ENCODE data around the gene AUNIP. TPM values are rescaled to one million over a fixed set of nuclear protein-coding genes. Genes with fewer than 3 reads are reported as not detected.
"Not testable (repeated sequence)": the region's sequence is repeated elsewhere in the genome, so short reads cannot be mapped to it uniquely, and the experiment has no call there.

The AUNIP gene
- polyA plus RNA-seq, 1 experiment = 1.4 TPM

- CTCF ChIA-PET = interaction anchor here (0.8 kb wide), 1 partner anchor 8 kb away, joined by 3 read pairs; no protein-coding TSS in a partner anchor
- Histone ChIP-seq H3K27me3 (ENCODE audit: control insufficient read depth, insufficient read depth, low read length) (no peaks in the 10 kb centered on the region), H3K4me3 (ENCODE audit: low read depth, low read length) (no peak overlapping the region), H3K36me3 (ENCODE audit: control insufficient read depth, insufficient read depth, low read length) (no peaks in the 10 kb centered on the region)
- POLR2A ChIA-PET = no interaction called here
- no peak for DNase-seq (ENCODE audit: low read depth)
- no peak for TF ChIP-seq CTCF (IDR thresholded peaks at IDR 0.05; ENCODE audit: insufficient read depth, low read depth, low read length)
Observed at GRCh38 chr1:25847929-25848328, 11.3 kb downstream of the AUNIP start.

GRCh38 chr1:25845664-25846063 is 13.6 kb downstream of the AUNIP start:
- ChIA-PET POLR2A (interaction anchor here (0.6 kb wide), 1 partner anchor 24 kb away, joined by 4 read pairs; no protein-coding TSS in a partner anchor), CTCF (interaction anchor here (1.0 to 1.8 kb wide), 4 partner anchors 9 to 152 kb away, joined by 3 to 5 read pairs (median 4); partner anchors contain the start of gene PAFAH2)
- H3K36me3 ChIP-seq (ENCODE audit: control insufficient read depth, insufficient read depth, low read length) = no peaks in the 10 kb centered on the region
- no peak overlapping the region for H3K4me3 ChIP-seq (ENCODE audit: low read depth, low read length)
- TF ChIP-seq CTCF (IDR thresholded peaks at IDR 0.05; ENCODE audit: insufficient read depth, low read depth, low read length) = no peak
- no peaks in the 10 kb centered on the region for H3K27me3 ChIP-seq (ENCODE audit: control insufficient read depth, insufficient read depth, low read length)
- no peak for DNase-seq (ENCODE audit: low read depth)

DNA sequence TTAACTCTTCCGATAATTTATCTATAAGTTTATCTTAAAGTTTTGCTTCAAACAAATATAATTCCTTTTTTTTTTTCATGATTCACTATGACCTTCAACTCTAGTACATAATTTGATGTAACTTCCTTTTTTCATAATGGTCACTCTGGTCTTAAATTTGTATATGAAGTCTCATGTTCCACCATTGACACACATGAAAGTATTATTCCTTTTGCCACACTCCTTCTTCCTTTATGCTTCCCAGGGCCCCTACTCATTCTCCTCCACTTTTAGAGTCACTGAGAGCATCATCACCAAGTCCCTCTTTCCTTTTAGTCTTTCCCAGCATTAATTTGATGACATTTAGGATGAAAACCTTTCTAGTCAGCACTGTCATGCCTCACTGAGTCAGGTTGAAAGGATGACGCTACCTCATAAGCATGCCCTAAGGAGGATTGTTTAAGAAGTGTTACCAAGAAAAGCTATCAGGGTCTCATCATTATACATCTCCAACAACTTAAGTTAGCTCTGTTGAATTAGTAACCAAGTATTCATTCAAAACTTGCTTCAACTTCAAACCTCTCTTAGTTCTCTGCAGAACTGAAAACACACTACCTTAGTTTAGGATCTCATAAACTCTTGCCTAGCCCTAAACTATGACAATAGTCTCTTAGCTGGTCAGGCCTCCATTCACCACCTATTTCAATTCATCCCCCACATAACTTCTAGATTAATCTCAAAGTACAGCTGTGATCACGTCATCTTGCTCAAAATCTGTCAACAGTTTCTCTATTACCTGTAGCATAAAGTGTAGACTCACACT is 14.5 kb downstream of the AUNIP start:
- ChIA-PET POLR2A (no interaction called here), CTCF (interaction anchor here (1.0 to 1.8 kb wide), 4 partner anchors 8 to 153 kb away, joined by 3 to 5 read pairs (median 4); partner anchors contain the start of gene PAFAH2)
- no peak for TF ChIP-seq CTCF (IDR thresholded peaks at IDR 0.05; ENCODE audit: insufficient read depth, low read depth, low read length)
- Histone ChIP-seq H3K27me3 (ENCODE audit: control insufficient read depth, insufficient read depth, low read length) (no peaks in the 10 kb centered on the region), H3K36me3 (ENCODE audit: control insufficient read depth, insufficient read depth, low read length) (no peaks in the 10 kb centered on the region), H3K4me3 (ENCODE audit: low read depth, low read length) (no peak overlapping the region)
- no peak for DNase-seq (ENCODE audit: low read depth)

DNA sequence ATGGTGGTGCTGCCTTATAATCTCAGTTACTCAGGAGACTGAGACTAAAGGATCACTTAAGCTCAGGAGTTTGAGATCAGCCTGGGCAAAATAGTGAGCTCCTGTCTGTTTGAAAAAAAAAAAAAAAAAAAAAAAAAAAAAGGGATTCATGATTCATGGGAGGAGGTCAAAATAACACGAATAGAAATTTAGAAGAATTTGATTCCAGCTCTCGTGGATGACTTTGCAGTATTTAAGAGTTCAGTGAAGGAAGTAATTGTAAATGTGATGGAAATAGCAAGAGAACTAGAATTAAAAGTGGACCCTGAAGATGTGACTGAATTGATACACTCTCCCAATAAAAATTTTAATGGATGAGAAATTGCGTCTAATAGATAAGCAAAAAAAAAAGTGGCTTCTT is 15.8 kb downstream of the AUNIP start:
- Histone ChIP-seq H3K27me3 (ENCODE audit: control insufficient read depth, insufficient read depth, low read length) (no peaks in the 10 kb centered on the region), H3K36me3 (ENCODE audit: control insufficient read depth, insufficient read depth, low read length) (no peaks in the 10 kb centered on the region), H3K4me3 (ENCODE audit: low read depth, low read length) (no peak overlapping the region)
- CTCF ChIA-PET = no interaction called here
- DNase-seq (ENCODE audit: low read depth) = no peak
- POLR2A ChIA-PET = no interaction called here
- TF ChIP-seq CTCF (IDR thresholded peaks at IDR 0.05; ENCODE audit: insufficient read depth, low read depth, low read length) = no peak

GRCh38 chr1:25839808-25840207 is 19.4 kb downstream of the AUNIP start:
- POLR2A ChIA-PET = not testable (repeated sequence)
- CTCF ChIA-PET = interaction anchor here (0.7 to 1.0 kb wide), 2 partner anchors 8 to 36 kb away, joined by 3 read pairs; partner anchors contain the start of gene PAQR7

More at GRCh38 chr1:25839808-25840207, 19.4 kb downstream of the AUNIP start:
- not testable (repeated sequence) for DNase-seq (ENCODE audit: low read depth); H3K36me3 ChIP-seq (ENCODE audit: control insufficient read depth, insufficient read depth, low read length); H3K4me3 ChIP-seq (ENCODE audit: low read depth, low read length); H3K27me3 ChIP-seq (ENCODE audit: control insufficient read depth, insufficient read depth, low read length)

All from BJ (cell line).